Peyer's patch (tissue), 4 donors: ENCODE measurements around the gene KSR2.

Source experiments
- CTCF ChIP-seq, 6 experiments: fragments of 450-650 bp in 4 of 6; fragments of 200-600 bp in 2 of 6; sonication (generic) in 1 of 6; IDR thresholded peaks; one replicate each; pipeline ENCODE4 v1.5.1; 2017 to 2019; ENCODE audit warnings: antibody characterized with exemption in 6 of 6, mild to moderate bottlenecking in 3 of 6, moderate library complexity in 1 of 6
- POLR2A ChIP-seq, 2 donors: fragments of 450-650 bp; IDR thresholded peaks; one replicate each; pipeline ENCODE4 v1.5.1; 2017; ENCODE audit warnings: antibody characterized with exemption in 2 of 2, mild to moderate bottlenecking in 2 of 2, moderate library complexity in 2 of 2

- TF ChIP-seq CTCF (IDR thresholded peaks at IDR 0.05) (no peak), POLR2A (IDR thresholded peaks at IDR 0.05) (no peak)
These were observed 386.5 kb downstream of the KSR2 start for GRCh38 chr12:117582135-117582784.
